Upper lobe of left lung (tissue), 6 donors: ENCODE results near the gene ALAS2. TPM values are rescaled to one million over a fixed set of nuclear protein-coding genes. Genes with fewer than 3 reads are reported as not detected.
"Not testable (repeated sequence)": the region's sequence is repeated elsewhere in the genome, so short reads cannot be mapped to it uniquely, and the experiment has no call there.

Source experiments
- ATAC-seq, 2 donors: fragments of 200-7000 bp; cut with Tn5 transposase; one replicate each; pipeline ENCODE4 v1.9.1; 2022; ENCODE audit warnings: mild to moderate bottlenecking in 2 of 2, moderate library complexity in 2 of 2; ENCODE audit not compliant: low FRiP score in 2 of 2
- DNase-seq, 2 donors: peaks; one replicate each; pipeline ENCODE4 v3.0.0-alpha.2; 2019 to 2020
- H3K27ac ChIP-seq, 4 donors: fragments of 200-600 bp; sonication (generic); one replicate each; pipeline ENCODE4 v1.5.1; 2016 to 2019
- H3K27me3 ChIP-seq, 4 donors: fragments of 200-600 bp; sonication (generic); one replicate each; pipeline ENCODE4 v1.5.1; 2017 to 2019
- H3K36me3 ChIP-seq, 4 donors: fragments of 200-600 bp; sonication (generic); one replicate each; pipeline ENCODE4 v1.5.1; 2016 to 2019
- H3K4me1 ChIP-seq, 4 donors: fragments of 200-600 bp; sonication (generic); one replicate each; pipeline ENCODE4 v1.5.1; 2018 to 2019
- H3K4me3 ChIP-seq, 4 donors: fragments of 200-600 bp; sonication (generic); one replicate each; pipeline ENCODE4 v1.5.1; 2017 to 2019; ENCODE audit warnings: mild to moderate bottlenecking in 2 of 4, moderate library complexity in 1 of 4
- H3K9me3 ChIP-seq, 4 donors: fragments of 200-600 bp; sonication (generic); one replicate each; pipeline ENCODE4 v1.5.1; 2018 to 2019
- EP300 ChIP-seq, 4 donors: sonication (generic); formaldehyde crosslinking; IDR thresholded peaks; one replicate each; pipeline ENCODE4 v1.5.1; 2017; ENCODE audit warnings: antibody characterized with exemption in 4 of 4, control low read depth in 2 of 4
- POLR2A ChIP-seq, 4 donors: fragments of 450-650 bp; IDR thresholded peaks; one replicate each; pipeline ENCODE4 v1.5.1; 2016 to 2017; ENCODE audit warnings: antibody characterized with exemption in 4 of 4, mild to moderate bottlenecking in 2 of 4
- POLR2AphosphoS5 ChIP-seq, 2 donors: sonication (generic); formaldehyde crosslinking; IDR thresholded peaks; one replicate each; pipeline ENCODE4 v1.5.1; 2017; ENCODE audit warnings: antibody characterized with exemption in 2 of 2
- WGBS, 2 donors: methylation state at CpG; one replicate each; pipeline ENCODE4 v1.1.5; 2017 to 2018; 5-methylcytosine and 5-hydroxymethylcytosine counted together
- total RNA-seq, 6 donors: library from RNA; depleted of rRNA in 4 of 6; stranded (reverse); fragments of >200 nt in 4 of 6; gene quantifications; one replicate each; pipeline versions ENCODE4 v1.1.0 to v1.2.1, GENCODE V29; 2016 to 2021
- TF ChIP-seq, protein P1 (sequence below), 6 experiments: fragments of 450-650 bp in 4 of 6; fragments of 200-600 bp in 2 of 6; sonication (generic) in 2 of 6; IDR thresholded peaks; one replicate each; pipeline ENCODE4 v1.5.1; 2016 to 2019; ENCODE audit warnings: antibody characterized with exemption in 6 of 6
- donor health status: DM: no; HTN: no; CAD: no; lungs with moderate emphysema.
- donor health status: DM: no; HTN: yes; CAD: no; lungs with severe emphysema.

ALAS2 gene, protein sequence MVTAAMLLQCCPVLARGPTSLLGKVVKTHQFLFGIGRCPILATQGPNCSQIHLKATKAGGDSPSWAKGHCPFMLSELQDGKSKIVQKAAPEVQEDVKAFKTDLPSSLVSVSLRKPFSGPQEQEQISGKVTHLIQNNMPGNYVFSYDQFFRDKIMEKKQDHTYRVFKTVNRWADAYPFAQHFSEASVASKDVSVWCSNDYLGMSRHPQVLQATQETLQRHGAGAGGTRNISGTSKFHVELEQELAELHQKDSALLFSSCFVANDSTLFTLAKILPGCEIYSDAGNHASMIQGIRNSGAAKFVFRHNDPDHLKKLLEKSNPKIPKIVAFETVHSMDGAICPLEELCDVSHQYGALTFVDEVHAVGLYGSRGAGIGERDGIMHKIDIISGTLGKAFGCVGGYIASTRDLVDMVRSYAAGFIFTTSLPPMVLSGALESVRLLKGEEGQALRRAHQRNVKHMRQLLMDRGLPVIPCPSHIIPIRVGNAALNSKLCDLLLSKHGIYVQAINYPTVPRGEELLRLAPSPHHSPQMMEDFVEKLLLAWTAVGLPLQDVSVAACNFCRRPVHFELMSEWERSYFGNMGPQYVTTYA
- total RNA-seq: 1 to 10 TPM in 4 of 6 donors, under 1 TPM in 1, not detected in 1; 0.23 to 4.1 (median 2.6) TPM

- DNase-seq (no peak), ATAC-seq (no peak)
- H3K36me3 ChIP-seq: no peaks in the 10 kb centered on the region
- TF ChIP-seq, protein P1, sequence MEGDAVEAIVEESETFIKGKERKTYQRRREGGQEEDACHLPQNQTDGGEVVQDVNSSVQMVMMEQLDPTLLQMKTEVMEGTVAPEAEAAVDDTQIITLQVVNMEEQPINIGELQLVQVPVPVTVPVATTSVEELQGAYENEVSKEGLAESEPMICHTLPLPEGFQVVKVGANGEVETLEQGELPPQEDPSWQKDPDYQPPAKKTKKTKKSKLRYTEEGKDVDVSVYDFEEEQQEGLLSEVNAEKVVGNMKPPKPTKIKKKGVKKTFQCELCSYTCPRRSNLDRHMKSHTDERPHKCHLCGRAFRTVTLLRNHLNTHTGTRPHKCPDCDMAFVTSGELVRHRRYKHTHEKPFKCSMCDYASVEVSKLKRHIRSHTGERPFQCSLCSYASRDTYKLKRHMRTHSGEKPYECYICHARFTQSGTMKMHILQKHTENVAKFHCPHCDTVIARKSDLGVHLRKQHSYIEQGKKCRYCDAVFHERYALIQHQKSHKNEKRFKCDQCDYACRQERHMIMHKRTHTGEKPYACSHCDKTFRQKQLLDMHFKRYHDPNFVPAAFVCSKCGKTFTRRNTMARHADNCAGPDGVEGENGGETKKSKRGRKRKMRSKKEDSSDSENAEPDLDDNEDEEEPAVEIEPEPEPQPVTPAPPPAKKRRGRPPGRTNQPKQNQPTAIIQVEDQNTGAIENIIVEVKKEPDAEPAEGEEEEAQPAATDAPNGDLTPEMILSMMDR (IDR thresholded peaks at IDR 0.05): no peak
- TF ChIP-seq EP300 (IDR thresholded peaks at IDR 0.05) (no peak), POLR2A (IDR thresholded peaks at IDR 0.05) (no peak), POLR2AphosphoS5 (IDR thresholded peaks at IDR 0.05) (no peak)
- no peak within 1 kb of the TSS for H3K4me3 ChIP-seq
- H3K9me3 ChIP-seq: no peaks in the 10 kb centered on the region
- WGBS, 2 donors: 60 to 80% methylated on average over 7 of the region's 7 CpGs
- H3K27me3 ChIP-seq: no peaks in the 10 kb centered on the region
- no peak within 1 kb of the TSS for H3K27ac ChIP-seq
- H3K4me1 ChIP-seq: no peaks in the 10 kb centered on the region
Observed at GRCh38 chrX:55030271-55031205, at the start of gene ALAS2. Gene ALAS2, minus strand, starts transcription at chrX:55030977. Its CDS starts 4,977 bp downstream, at chrX:55026000.

DNA sequence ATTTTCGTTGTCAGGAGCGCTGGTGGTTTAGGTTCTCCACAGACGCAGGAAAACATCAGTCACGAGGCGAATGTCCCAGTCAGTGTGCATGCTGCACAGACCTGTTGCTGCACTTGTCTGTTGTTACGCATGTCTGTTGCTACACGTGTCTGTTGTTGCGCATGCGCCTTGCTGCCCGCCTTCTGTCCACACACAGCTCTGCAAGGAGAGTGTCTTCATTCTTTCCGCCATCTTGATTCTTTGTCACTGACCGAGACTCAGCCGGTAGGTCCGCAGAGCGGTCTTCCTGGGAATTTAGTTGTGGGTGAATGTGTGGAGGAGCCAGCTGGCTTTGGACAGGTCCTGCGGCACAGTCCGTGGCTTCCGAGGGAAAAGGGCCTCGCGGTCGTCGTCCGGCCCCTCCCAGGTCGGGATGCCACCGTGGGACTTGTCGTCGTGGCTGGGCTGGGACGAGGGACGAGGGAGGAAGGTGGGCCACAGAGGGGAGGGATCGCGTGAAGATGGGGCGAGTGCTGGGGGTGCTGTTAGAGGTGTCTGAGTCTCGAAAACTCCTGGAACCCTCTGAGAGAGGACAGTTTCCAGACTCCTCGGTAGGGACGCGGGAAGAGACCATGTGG, 44.2 kb upstream of the ALAS2 start, which contains the start of gene PAGE2B:
TSS of gene PAGE2B (plus strand) at position 180 of the 617 bp plus-strand sequence. CDS start 1,012 bp downstream, outside the sequence.
- no peak for TF ChIP-seq EP300 (IDR thresholded peaks at IDR 0.05)
- TF ChIP-seq POLR2AphosphoS5 (IDR thresholded peaks at IDR 0.05): no peak
- TF ChIP-seq, protein P1 (IDR thresholded peaks at IDR 0.05): no peak
- TF ChIP-seq POLR2A (IDR thresholded peaks at IDR 0.05): no peak
- Histone ChIP-seq H3K27me3 (no peaks in the 10 kb centered on the region), H3K27ac (no peak within 1 kb of the TSS), H3K4me3 (no peak within 1 kb of the TSS), H3K4me1 (no peaks in the 10 kb centered on the region), H3K36me3 (no peaks in the 10 kb centered on the region), H3K9me3 (no peaks in the 10 kb centered on the region)
- no peak for ATAC-seq
- WGBS, 2 donors: 81 to 94% methylated on average over 22 to 36 of the region's 36 CpGs
- DNase-seq: peak in 1 of 2 donors; percentile 55

DNA sequence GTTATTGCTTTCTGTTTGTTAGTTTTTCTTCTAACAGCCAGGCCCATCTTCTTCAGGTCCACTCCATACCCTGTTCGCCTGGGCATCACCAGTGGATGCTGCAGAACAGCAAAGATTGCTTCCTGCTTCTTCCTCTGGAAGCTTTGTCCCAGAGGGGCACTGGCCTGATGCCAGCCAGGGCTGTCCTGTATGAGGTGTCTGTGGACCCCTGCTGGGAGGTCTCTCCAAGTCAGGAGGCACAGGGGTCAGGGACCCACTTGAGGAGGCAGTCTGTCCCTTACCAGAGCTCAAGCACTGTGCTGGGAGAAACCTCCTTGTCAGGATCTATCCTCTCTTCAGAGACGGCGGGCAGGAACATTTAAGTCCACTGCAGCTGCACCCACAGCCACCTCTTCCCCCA, 41.5 kb upstream of the ALAS2 start:
- Histone ChIP-seq H3K9me3 (no peaks in the 10 kb centered on the region), H3K27me3 (no peaks in the 10 kb centered on the region), H3K4me1 (no peaks in the 10 kb centered on the region), H3K27ac (no peak overlapping the region), H3K4me3 (no peak overlapping the region), H3K36me3 (no peaks in the 10 kb centered on the region)
- no peak for ATAC-seq
- no peak for DNase-seq
- WGBS, 2 donors: 49 to 91% methylated on average over 3 of the region's 3 CpGs
- TF ChIP-seq EP300 (IDR thresholded peaks at IDR 0.05): no peak
- TF ChIP-seq POLR2AphosphoS5 (IDR thresholded peaks at IDR 0.05): no peak
- TF ChIP-seq, protein P1 (IDR thresholded peaks at IDR 0.05): no peak
- TF ChIP-seq POLR2A (IDR thresholded peaks at IDR 0.05): no peak

GRCh38 chrX:55067180-55067579, 36.4 kb upstream of the ALAS2 start:
- H3K4me1 ChIP-seq, DNase-seq, H3K36me3 ChIP-seq, H3K9me3 ChIP-seq, H3K27me3 ChIP-seq, H3K27ac ChIP-seq, ATAC-seq, H3K4me3 ChIP-seq: not testable (repeated sequence)
- 78 to 86% methylated on average over 2 of the region's 2 CpGs for WGBS, 2 donors
